A375 (cell line): ENCODE data around the gene ITGA2B. TPM values are rescaled to one million over a fixed set of nuclear protein-coding genes. Genes with fewer than 3 reads are reported as not detected.

Experiments
- small RNA-seq: library from RNA; depleted of rRNA; stranded (forward); fragments of <200 nt; gene quantifications from one replicate; pipeline ENCODE3, GENCODE V24; 2014
- total RNA-seq: library from RNA; depleted of rRNA; stranded (reverse); fragments of >200 nt; shearing (Covaris generic); gene quantifications from 2 replicates; pipeline ENCODE4 v1.2.3, GENCODE V29; 2014; rRNA removed

The ITGA2B gene
- 0.05 and 0.34 TPM in 2 replicates for total RNA-seq

DNA sequence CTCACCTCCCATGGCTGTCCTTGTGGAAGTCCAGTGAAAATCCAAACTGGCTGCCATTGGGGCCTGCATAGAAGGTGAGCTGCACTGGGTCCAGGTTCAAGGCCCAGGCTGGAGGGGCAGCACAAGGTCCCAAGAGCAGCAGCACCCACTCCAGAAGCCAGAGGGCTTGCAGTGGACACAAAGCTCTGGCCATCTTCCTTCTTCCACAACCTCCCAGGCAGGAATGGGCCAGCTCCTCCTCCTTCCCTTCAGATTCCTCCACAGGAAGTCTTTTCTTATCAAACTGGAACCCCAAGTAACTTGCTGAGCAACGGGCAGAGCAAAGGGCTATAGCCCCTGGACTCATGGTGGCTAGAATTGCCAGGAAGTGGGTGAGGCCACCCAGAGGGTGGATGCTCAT lies at the start of gene ITGA2B:
TSS of gene ITGA2B (minus strand) at position 369 of the 400 bp plus-strand sequence. CDS start at position 193, 176 bp downstream.

DNA sequence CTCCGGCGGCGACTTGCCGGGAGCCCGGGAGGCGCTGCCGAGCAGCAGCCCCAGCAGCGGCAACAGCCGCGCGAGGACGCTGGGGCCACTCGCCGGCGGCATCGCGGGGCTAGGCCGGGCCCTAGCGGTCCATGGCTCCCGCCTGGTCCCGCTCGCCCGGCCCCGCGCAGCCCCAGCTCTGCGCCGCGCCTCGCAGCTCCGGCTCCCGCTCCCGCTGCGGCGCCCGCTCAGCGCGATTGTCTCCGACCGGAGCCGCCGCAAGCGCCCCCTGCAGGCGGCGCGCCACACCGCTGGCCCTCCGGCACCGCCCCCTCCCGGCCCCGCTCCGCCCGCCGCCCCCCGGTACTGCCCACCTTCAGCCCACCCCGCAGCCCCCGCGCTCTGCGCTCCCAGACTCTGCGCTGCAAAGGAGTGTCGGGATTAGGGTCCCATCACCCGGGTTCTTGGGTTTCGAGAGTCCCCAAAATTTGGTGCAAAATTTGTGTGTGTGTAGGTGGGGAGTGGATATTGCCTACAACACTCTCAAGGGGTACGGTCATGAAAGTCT lies 25.8 kb downstream of the ITGA2B start, which contains the start of gene FAM171A2:
TSS of gene FAM171A2 (minus strand) at position 241 of the 547 bp plus-strand sequence. CDS start at position 102, 139 bp downstream.

DNA sequence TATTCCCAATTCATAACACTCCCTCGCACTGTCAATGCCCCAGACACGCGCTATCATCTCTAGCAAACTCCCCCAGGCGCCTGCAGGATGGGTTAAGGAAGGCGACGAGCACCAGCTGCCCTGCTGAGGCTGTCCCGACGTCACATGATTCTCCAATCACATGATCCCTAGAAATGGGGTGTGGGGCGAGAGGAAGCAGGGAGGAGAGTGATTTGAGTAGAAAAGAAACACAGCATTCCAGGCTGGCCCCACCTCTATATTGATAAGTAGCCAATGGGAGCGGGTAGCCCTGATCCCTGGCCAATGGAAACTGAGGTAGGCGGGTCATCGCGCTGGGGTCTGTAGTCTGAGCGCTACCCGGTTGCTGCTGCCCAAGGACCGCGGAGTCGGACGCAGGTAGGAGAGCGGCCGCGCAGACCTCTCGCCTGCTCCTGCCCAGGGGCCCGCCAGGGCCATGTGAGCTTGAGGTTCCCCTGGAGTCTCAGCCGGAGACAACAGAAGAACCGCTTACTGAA lies 44.5 kb downstream of the ITGA2B start, which contains the start of gene GRN:
TSS of gene GRN (plus strand) at position 364 of the 515 bp plus-strand sequence. CDS start 3,863 bp downstream, outside the sequence.

DNA sequence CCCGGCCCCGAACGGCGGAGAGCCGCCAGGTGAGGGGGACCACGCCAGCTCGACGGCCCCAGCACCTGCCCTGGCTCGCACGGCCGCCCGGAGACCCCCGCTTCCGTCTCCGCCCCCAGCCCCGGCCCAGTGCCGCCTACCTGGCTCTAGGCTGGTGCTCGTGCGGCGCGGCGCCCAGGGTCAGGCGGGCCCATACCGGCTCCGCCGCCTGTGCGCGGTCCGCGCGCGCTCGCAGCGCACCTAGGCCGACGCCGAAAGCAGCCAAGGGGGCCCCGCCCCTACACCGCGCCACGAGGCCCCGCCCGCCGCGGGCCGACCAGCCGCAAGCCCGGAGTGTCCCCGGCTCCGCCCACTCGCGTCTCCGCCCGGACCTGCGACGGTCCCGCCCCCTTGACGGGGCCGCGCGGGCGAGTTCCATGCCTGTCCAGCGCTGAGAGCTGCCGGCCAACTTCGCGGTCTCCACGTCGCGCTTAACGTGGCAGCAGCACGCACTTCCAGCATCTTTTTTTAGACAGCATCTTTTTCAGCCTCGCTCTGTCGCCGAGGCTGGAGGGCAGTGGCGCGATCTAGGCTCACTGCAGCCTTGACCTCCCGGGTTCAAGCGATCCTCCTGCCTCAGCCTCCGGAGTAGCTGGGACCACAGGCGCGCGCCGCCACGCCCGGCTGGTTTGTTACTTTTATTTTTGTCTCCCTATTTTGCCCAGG lies 64.7 kb downstream of the ITGA2B start, which contains the start of gene SLC25A39:
TSS of gene SLC25A39 (minus strand) at position 253 of the 705 bp plus-strand sequence. CDS start 1,261 bp downstream, outside the sequence.

Small RNAs within 50 kb of the gene (small RNA-seq; reads per million reads assigned to genes)
- gene RN7SL258P: not detected

Other genes starting within 250 kb of the ITGA2B start
- 7.6 and 8.6 TPM in 2 replicates for gene HROB, start 247.7 kb downstream of the ITGA2B start, total RNA-seq
- gene ASB16, start 218.9 kb downstream of the ITGA2B start, total RNA-seq: not detected in 2 replicates
- 23.2 and 27.8 TPM in 2 replicates for gene TMUB2, start 202.7 kb downstream of the ITGA2B start, total RNA-seq
- gene ATXN7L3, start 189.8 kb downstream of the ITGA2B start, total RNA-seq: 53.0 and 54.7 TPM in 2 replicates
- gene UBTF, start 170.0 kb downstream of the ITGA2B start, total RNA-seq: 100 and 108 TPM in 2 replicates
- not detected in 2 replicates for gene SLC4A1, start 121.5 kb downstream of the ITGA2B start, total RNA-seq
- gene RUNDC3A, start 81.0 kb downstream of the ITGA2B start, total RNA-seq: 0.79 and 2.6 TPM in 2 replicates
- gene SLC25A39, start 64.8 kb downstream of the ITGA2B start, total RNA-seq: 101 and 121 TPM in 2 replicates
- gene GRN, start 44.3 kb downstream of the ITGA2B start, total RNA-seq: 153 and 180 TPM in 2 replicates
- 2.4 and 2.5 TPM in 2 replicates for gene FAM171A2, start 25.8 kb downstream of the ITGA2B start, total RNA-seq
- gene GPATCH8, start 113.8 kb upstream of the ITGA2B start, total RNA-seq: 18.9 and 23.3 TPM in 2 replicates
- gene FZD2, start 167.8 kb upstream of the ITGA2B start, total RNA-seq: 7.5 and 10.3 TPM in 2 replicates